NCI-H748 (cell line): Measurements from ENCODE around the gene BET1L.

Experiments used
- DNase-seq: peaks from one replicate; lab custom pipeline; 2025; ENCODE audit not compliant: unreplicated experiment; lab: John Stamatoyannopoulos, UW

BET1L gene

GRCh38 chr11:210803-211180 lies 3.6 kb upstream of the BET1L start:
- DNase-seq = no peak

- DNase-seq = no peak
Measured at GRCh38 chr11:210122-210802, 3.1 kb upstream of the BET1L start.

GRCh38 chr11:209275-210121 lies 2.3 kb upstream of the BET1L start:
- peak; percentile 15 for DNase-seq

- DNase-seq = no peak
Measured at GRCh38 chr11:208917-209260, 1.7 kb upstream of the BET1L start.

- peak; percentile 79 for DNase-seq
Measured at GRCh38 chr11:208181-208916, 1.1 kb upstream of the BET1L start.

- DNase-seq = peak; percentile 74
Measured at GRCh38 chr11:207863-208180, 623 bp upstream of the BET1L start.

GRCh38 chr11:206526-207207 lies 532 bp downstream of the BET1L start:
- DNase-seq = no peak

GRCh38 chr11:206002-206384 lies 1.2 kb downstream of the BET1L start:
- no peak for DNase-seq

GRCh38 chr11:205221-206001 lies 1.8 kb downstream of the BET1L start:
- no peak for DNase-seq

- DNase-seq = no peak
Measured at GRCh38 chr11:204587-205109, 2.6 kb downstream of the BET1L start.

- no peak for DNase-seq
Measured at GRCh38 chr11:203945-204586, 3.1 kb downstream of the BET1L start.

- no peak for DNase-seq
Measured at GRCh38 chr11:203056-203944, 3.9 kb downstream of the BET1L start.

- no peak for DNase-seq
Measured at GRCh38 chr11:202490-202889, 4.7 kb downstream of the BET1L start.

GRCh38 chr11:201966-202365 lies 5.2 kb downstream of the BET1L start:
- no peak for DNase-seq

GRCh38 chr11:200224-201003 lies 6.8 kb downstream of the BET1L start:
- DNase-seq = no peak

- DNase-seq = no peak
Measured at GRCh38 chr11:199782-200181, 7.4 kb downstream of the BET1L start.

- DNase-seq = no peak
Measured at GRCh38 chr11:199004-199581, 8.1 kb downstream of the BET1L start.

GRCh38 chr11:198236-198806 lies 8.9 kb downstream of the BET1L start:
- DNase-seq = no peak
